Fibroblast of mammary gland (primary cell): Measurements from ENCODE around the gene SGCG.
"Not testable (repeated sequence)": the region's sequence is repeated elsewhere in the genome, so short reads cannot be mapped to it uniquely, and the experiment has no call there.

ENCODE experiments used
- DNase-seq: peaks from one replicate; pipeline ENCODE4 v3.0.0-alpha.2; 2010; ENCODE audit warnings: low read depth
- H3K4me3 ChIP-seq: 2 replicates; pipeline ENCODE4 v1.5.1; 2011; ENCODE audit warnings: low read depth, mild to moderate bottlenecking, low read length, moderate library complexity; ENCODE audit not compliant: control insufficient read depth
- CTCF ChIP-seq: conservative IDR thresholded peaks from 2 replicates; pipeline ENCODE4 v1.5.1; 2011; ENCODE audit warnings: low read depth, low read length, inconsistent platforms; ENCODE audit not compliant: control insufficient read depth, insufficient read depth

SGCG gene

GRCh38 chr13:23203516-23203915 lies 22.7 kb downstream of the SGCG start:
- no peak for DNase-seq
- no peak overlapping the region for H3K4me3 ChIP-seq

GRCh38 chr13:23205807-23206206 lies 25.0 kb downstream of the SGCG start:
- no peak for DNase-seq
- TF ChIP-seq CTCF = no peak
- H3K4me3 ChIP-seq = no peak overlapping the region

More at GRCh38 chr13:23203516-23203915, 22.7 kb downstream of the SGCG start:
- no peak for TF ChIP-seq CTCF

- no peak for DNase-seq
- H3K4me3 ChIP-seq = no peak overlapping the region
- TF ChIP-seq CTCF = no peak
Observed at GRCh38 chr13:23212671-23213070, 31.9 kb downstream of the SGCG start.

- no peak for TF ChIP-seq CTCF
- no peak overlapping the region for H3K4me3 ChIP-seq
Observed at GRCh38 chr13:23231241-23231640, 50.5 kb downstream of the SGCG start.

GRCh38 chr13:23235994-23236393 lies 55.2 kb downstream of the SGCG start:
- DNase-seq = no peak
- no peak overlapping the region for H3K4me3 ChIP-seq
- no peak for TF ChIP-seq CTCF

More at GRCh38 chr13:23231241-23231640, 50.5 kb downstream of the SGCG start:
- DNase-seq = no peak

- no peak for DNase-seq
- TF ChIP-seq CTCF = no peak
- H3K4me3 ChIP-seq = no peak overlapping the region
Observed at GRCh38 chr13:23243066-23243465, 62.3 kb downstream of the SGCG start.

GRCh38 chr13:23248410-23248809 lies 67.6 kb downstream of the SGCG start:
- not testable (repeated sequence) for H3K4me3 ChIP-seq, DNase-seq
